K562 (cell line): ENCODE data around the gene CCNC. TPM values are rescaled to one million over a fixed set of nuclear protein-coding genes. Genes with fewer than 3 reads are reported as not detected.

Experiments used
- CHD1 ChIP-seq: fragments of 200-600 bp; sonication (generic); IDR thresholded peaks from one replicate; pipeline ENCODE4 v1.6.1; 2012; ENCODE audit warnings: mild to moderate bottlenecking, moderate library complexity, low read length, inconsistent platforms
- DDX20 ChIP-seq: fragments of 450-650 bp; IDR thresholded peaks from 2 replicates; pipeline ENCODE4 v1.6.1; 2016; ENCODE audit warnings: missing genetic modification characterization, low read depth, mild to moderate bottlenecking, missing compliant biosample characterization, moderate library complexity
- ID3 ChIP-seq, 2 experiments: fragments of 250-450 bp in 1 of 2; fragments of 450-650 bp in 1 of 2; sonication (Bioruptor Pico) in 1 of 2; IDR thresholded peaks; 2 replicates each; pipeline versions ENCODE4 v1.6.1 to v1.8.0; 2016 to 2021; ENCODE audit warnings: mild to moderate bottlenecking in 2 of 2, moderate library complexity in 2 of 2, missing compliant biosample characterization in 1 of 2, missing genetic modification characterization in 1 of 2
- MECOM ChIP-seq: fragments of 250-450 bp; sonication (Bioruptor Pico); IDR thresholded peaks from 2 replicates; pipeline ENCODE4 v1.8.0; 2022; ENCODE audit warnings: inconsistent platforms
- ZNF197 ChIP-seq: fragments of 200-800 bp; sonication (Bioruptor generic); IDR thresholded peaks from 2 replicates; pipeline ENCODE4 v1.6.1; 2016; ENCODE audit warnings: low read depth, missing genetic modification characterization, missing compliant biosample characterization
- polyA plus RNA-seq, 8 experiments: library from polyadenylated mRNA; depleted of rRNA in 4 of 8; stranded (reverse) in 5 of 8; unstranded in 3 of 8; fragments of >200 nt; fragmentation: Nextera tagmentation in 2 of 8; fragmentation: Illumina TruSeq in 1 of 8; extraction: Ambion mirVana in 2 of 8; extraction: Trizol in 1 of 8; gene quantifications; 2 replicates each; pipeline versions ENCODE4 v1.2.1 to v1.2.3, GENCODE V29; 2011 to 2014; ENCODE audit warnings: inconsistent platforms in 1 of 8, missing spikeins in 1 of 8
- total RNA-seq, 7 experiments: library from RNA; depleted of rRNA in 6 of 7; stranded (reverse); fragments of >200 nt in 6 of 7; fragmentation: Illumina TruSeq in 2 of 7; extraction: Trizol in 2 of 7; gene quantifications; 2 replicates each; pipeline versions ENCODE4 v1.2.1 to v1.2.3, GENCODE V29; 2011 to 2021; ENCODE audit warnings: low replicate concordance in 1 of 7
- TF ChIP-seq, protein P1 (sequence below), 2 experiments: fragments of 450-650 bp; IDR thresholded peaks; 2 replicates each; pipeline ENCODE4 v1.6.1; 2016; ENCODE audit warnings: mild to moderate bottlenecking in 2 of 2, borderline replicate concordance in 1 of 2, low read depth in 1 of 2, moderate library complexity in 1 of 2
- TF ChIP-seq, protein P2 (sequence below), 2 experiments: fragments of 450-650 bp in 1 of 2; sonication (generic) in 1 of 2; formaldehyde crosslinking in 1 of 2; IDR thresholded peaks; 2 replicates each; pipeline versions ENCODE4 v1.7.1 to v1.9.0; 2016 to 2022; ENCODE audit warnings: inconsistent platforms in 1 of 2, mild to moderate bottlenecking in 1 of 2, missing genetic modification reagents in 1 of 2

The CCNC gene
- total and polyA plus RNA-seq, 9 of the 15 experiments (the other 6 are each of a cell fraction or from before 2014, with no cell fraction given) = 68.7 to 177 (median 99.6) TPM

GRCh38 chr6:99520855-99521632, 47.4 kb downstream of the CCNC start (continued):
- TF ChIP-seq, protein P1, sequence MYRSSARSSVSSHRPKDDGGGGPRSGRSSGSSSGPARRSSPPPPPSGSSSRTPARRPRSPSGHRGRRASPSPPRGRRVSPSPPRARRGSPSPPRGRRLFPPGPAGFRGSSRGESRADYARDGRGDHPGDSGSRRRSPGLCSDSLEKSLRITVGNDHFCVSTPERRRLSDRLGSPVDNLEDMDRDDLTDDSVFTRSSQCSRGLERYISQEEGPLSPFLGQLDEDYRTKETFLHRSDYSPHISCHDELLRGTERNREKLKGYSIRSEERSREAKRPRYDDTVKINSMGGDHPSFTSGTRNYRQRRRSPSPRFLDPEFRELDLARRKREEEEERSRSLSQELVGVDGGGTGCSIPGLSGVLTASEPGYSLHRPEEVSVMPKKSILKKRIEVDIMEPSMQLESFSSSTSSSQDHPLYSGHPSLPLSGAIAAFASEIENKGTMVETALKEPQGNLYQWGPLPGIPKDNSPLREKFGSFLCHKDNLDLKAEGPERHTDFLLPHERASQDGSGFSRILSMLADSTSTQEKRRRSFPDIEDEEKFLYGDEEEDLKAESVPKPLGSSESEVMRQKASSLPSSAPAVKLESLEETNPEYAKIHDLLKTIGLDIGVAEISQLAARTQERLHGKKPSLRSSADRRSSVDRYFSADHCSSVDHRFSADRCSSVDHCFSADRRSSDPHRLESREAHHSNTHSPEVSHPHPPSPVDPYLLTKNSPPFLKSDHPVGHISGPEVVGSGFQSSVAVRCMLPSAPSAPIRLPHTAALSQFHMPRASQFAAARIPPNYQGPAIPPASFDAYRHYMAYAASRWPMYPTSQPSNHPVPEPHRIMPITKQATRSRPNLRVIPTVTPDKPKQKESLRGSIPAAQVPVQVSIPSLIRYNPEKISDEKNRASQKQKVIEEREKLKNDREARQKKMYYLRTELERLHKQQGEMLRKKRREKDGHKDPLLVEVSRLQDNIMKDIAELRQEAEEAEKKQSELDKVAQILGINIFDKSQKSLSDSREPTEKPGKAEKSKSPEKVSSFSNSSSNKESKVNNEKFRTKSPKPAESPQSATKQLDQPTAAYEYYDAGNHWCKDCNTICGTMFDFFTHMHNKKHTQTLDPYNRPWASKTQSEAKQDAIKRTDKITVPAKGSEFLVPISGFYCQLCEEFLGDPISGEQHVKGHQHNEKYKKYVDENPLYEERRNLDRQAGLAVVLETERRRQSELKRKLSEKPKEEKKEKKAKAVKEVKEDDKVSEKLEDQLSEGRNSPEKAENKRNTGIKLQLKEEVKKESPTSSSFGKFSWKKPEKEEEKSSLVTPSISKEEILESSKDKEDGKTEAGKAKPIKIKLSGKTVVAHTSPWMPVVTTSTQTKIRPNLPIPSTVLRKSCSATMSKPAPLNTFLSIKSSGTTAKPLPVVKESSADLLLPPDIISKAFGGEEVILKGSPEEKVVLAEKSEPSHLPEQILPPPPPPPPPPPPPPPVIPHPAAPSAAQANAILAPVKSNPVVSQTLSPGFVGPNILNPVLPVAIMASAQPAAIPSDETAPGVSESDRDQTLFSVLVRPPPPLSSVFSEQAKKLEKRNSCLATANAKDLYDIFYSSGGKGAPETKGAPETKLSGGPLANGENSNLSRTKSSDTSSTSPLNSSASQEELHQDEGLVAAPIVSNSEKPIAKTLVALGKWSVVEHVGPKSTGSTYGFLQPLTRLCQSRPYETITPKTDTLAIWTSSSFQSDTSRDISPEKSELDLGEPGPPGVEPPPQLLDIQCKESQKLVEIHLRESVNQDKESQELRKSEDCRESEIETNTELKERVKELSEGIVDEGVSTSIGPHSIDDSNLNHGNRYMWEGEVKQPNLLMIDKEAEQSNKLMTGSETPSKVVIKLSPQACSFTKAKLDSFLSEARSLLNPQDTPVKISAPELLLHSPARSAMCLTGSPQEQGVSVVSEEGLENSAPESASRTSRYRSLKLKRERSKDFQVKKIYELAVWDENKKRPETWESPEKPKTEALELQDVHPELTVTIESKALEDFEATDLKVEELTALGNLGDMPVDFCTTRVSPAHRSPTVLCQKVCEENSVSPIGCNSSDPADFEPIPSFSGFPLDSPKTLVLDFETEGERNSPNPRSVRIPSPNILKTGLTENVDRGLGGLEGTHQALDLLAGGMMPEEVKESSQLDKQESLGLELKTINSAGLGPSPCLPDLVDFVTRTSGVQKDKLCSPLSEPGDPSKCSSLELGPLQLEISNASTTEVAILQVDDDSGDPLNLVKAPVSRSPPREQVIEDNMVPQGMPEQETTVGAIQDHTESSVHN (IDR thresholded peaks at IDR 0.05; ENCODE audit: borderline replicate concordance in 1 of 2, low read depth in 1 of 2) = no peak
- TF ChIP-seq MECOM (CRISPR knock-in tag) (no peak), CHD1 (no peak), DDX20 (tag) (no peak), ZNF197 (CRISPR knock-in tag) (no peak), ID3 (CRISPR knock-in tag; IDR thresholded peaks at IDR 0.05) (no peak), ID3 (tag; IDR thresholded peaks at IDR 0.05) (peak; percentile 76)
- TF ChIP-seq, protein P2, sequence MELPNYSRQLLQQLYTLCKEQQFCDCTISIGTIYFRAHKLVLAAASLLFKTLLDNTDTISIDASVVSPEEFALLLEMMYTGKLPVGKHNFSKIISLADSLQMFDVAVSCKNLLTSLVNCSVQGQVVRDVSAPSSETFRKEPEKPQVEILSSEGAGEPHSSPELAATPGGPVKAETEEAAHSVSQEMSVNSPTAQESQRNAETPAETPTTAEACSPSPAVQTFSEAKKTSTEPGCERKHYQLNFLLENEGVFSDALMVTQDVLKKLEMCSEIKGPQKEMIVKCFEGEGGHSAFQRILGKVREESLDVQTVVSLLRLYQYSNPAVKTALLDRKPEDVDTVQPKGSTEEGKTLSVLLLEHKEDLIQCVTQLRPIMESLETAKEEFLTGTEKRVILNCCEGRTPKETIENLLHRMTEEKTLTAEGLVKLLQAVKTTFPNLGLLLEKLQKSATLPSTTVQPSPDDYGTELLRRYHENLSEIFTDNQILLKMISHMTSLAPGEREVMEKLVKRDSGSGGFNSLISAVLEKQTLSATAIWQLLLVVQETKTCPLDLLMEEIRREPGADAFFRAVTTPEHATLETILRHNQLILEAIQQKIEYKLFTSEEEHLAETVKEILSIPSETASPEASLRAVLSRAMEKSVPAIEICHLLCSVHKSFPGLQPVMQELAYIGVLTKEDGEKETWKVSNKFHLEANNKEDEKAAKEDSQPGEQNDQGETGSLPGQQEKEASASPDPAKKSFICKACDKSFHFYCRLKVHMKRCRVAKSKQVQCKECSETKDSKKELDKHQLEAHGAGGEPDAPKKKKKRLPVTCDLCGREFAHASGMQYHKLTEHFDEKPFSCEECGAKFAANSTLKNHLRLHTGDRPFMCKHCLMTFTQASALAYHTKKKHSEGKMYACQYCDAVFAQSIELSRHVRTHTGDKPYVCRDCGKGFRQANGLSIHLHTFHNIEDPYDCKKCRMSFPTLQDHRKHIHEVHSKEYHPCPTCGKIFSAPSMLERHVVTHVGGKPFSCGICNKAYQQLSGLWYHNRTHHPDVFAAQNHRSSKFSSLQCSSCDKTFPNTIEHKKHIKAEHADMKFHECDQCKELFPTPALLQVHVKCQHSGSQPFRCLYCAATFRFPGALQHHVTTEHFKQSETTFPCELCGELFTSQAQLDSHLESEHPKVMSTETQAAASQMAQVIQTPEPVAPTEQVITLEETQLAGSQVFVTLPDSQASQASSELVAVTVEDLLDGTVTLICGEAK (IDR thresholded peaks at IDR 0.05) = peak; percentile 62
- TF ChIP-seq, protein P2 (CRISPR knock-in tag; IDR thresholded peaks at IDR 0.05) = no peak
